ENCODE measurements around the gene HERC2.
"Not testable (repeated sequence)": the region's sequence is repeated elsewhere in the genome, so short reads cannot be mapped to it uniquely, and the experiment has no call there.

The HERC2 gene

GRCh38 chr15:28231743-28232142 lies 90.2 kb downstream of the HERC2 start:
- in situ Hi-C loops (cut with HindIII; ENCODE audit: low pct_ligation_motif_present, low pct_unique_long_range_greater_than_20kb, low sequenced_read_pairs); DNase-seq: not testable (repeated sequence)

- in situ Hi-C loops (cut with HindIII; ENCODE audit: low pct_ligation_motif_present, low pct_unique_long_range_greater_than_20kb, low sequenced_read_pairs); DNase-seq: not testable (repeated sequence)
Measured at GRCh38 chr15:28231336-28231735, 90.6 kb downstream of the HERC2 start.

GRCh38 chr15:28228990-28229640 lies 92.9 kb downstream of the HERC2 start:
- DNase-seq; in situ Hi-C loops (cut with HindIII; ENCODE audit: low pct_ligation_motif_present, low pct_unique_long_range_greater_than_20kb, low sequenced_read_pairs): not testable (repeated sequence)

GRCh38 chr15:28228096-28228495 lies 93.9 kb downstream of the HERC2 start:
- in situ Hi-C loops (cut with HindIII; ENCODE audit: low pct_ligation_motif_present, low pct_unique_long_range_greater_than_20kb, low sequenced_read_pairs), result no loop called here
- no peak for DNase-seq

GRCh38 chr15:28227303-28227702 lies 94.7 kb downstream of the HERC2 start:
- in situ Hi-C loops (cut with HindIII; ENCODE audit: low pct_ligation_motif_present, low pct_unique_long_range_greater_than_20kb, low sequenced_read_pairs), result not testable (repeated sequence)

GRCh38 chr15:28222612-28223011 lies 99.4 kb downstream of the HERC2 start:
- DNase-seq; in situ Hi-C loops (cut with HindIII; ENCODE audit: low pct_ligation_motif_present, low pct_unique_long_range_greater_than_20kb, low sequenced_read_pairs): not testable (repeated sequence)

More at GRCh38 chr15:28227303-28227702, 94.7 kb downstream of the HERC2 start:
- peak; percentile 52 for DNase-seq

GRCh38 chr15:28221696-28222095 lies 100.3 kb downstream of the HERC2 start:
- DNase-seq; in situ Hi-C loops (cut with HindIII; ENCODE audit: low pct_ligation_motif_present, low pct_unique_long_range_greater_than_20kb, low sequenced_read_pairs): not testable (repeated sequence)

- DNase-seq, result no peak
- in situ Hi-C loops (cut with HindIII; ENCODE audit: low pct_ligation_motif_present, low pct_unique_long_range_greater_than_20kb, low sequenced_read_pairs), result no loop called here
Measured at GRCh38 chr15:28219116-28219515, 102.9 kb downstream of the HERC2 start.

GRCh38 chr15:28216946-28217546 lies 104.9 kb downstream of the HERC2 start:
- DNase-seq; in situ Hi-C loops (cut with HindIII; ENCODE audit: low pct_ligation_motif_present, low pct_unique_long_range_greater_than_20kb, low sequenced_read_pairs): not testable (repeated sequence)

- in situ Hi-C loops (cut with HindIII; ENCODE audit: low pct_ligation_motif_present, low pct_unique_long_range_greater_than_20kb, low sequenced_read_pairs); DNase-seq: not testable (repeated sequence)
Measured at GRCh38 chr15:28215521-28215920, 106.5 kb downstream of the HERC2 start.

- in situ Hi-C loops (cut with HindIII; ENCODE audit: low pct_ligation_motif_present, low pct_unique_long_range_greater_than_20kb, low sequenced_read_pairs), result not testable (repeated sequence)
Measured at GRCh38 chr15:28214006-28214790, 107.8 kb downstream of the HERC2 start.

GRCh38 chr15:28213393-28213792 lies 108.6 kb downstream of the HERC2 start:
- DNase-seq; in situ Hi-C loops (cut with HindIII; ENCODE audit: low pct_ligation_motif_present, low pct_unique_long_range_greater_than_20kb, low sequenced_read_pairs): not testable (repeated sequence)

More at GRCh38 chr15:28214006-28214790, 107.8 kb downstream of the HERC2 start:
- DNase-seq, result not testable (repeated sequence)

- in situ Hi-C loops (cut with HindIII; ENCODE audit: low pct_ligation_motif_present, low pct_unique_long_range_greater_than_20kb, low sequenced_read_pairs), result no loop called here
- no peak for DNase-seq
Measured at GRCh38 chr15:28208583-28208982, 113.4 kb downstream of the HERC2 start.

- in situ Hi-C loops (cut with HindIII; ENCODE audit: low pct_ligation_motif_present, low pct_unique_long_range_greater_than_20kb, low sequenced_read_pairs); DNase-seq: not testable (repeated sequence)
Measured at GRCh38 chr15:28205640-28206039, 116.3 kb downstream of the HERC2 start.

GRCh38 chr15:28203055-28203828 lies 118.7 kb downstream of the HERC2 start:
- DNase-seq; in situ Hi-C loops (cut with HindIII; ENCODE audit: low pct_ligation_motif_present, low pct_unique_long_range_greater_than_20kb, low sequenced_read_pairs): not testable (repeated sequence)

GRCh38 chr15:28202124-28202523 lies 119.9 kb downstream of the HERC2 start:
- DNase-seq; in situ Hi-C loops (cut with HindIII; ENCODE audit: low pct_ligation_motif_present, low pct_unique_long_range_greater_than_20kb, low sequenced_read_pairs): not testable (repeated sequence)

- in situ Hi-C loops (cut with HindIII; ENCODE audit: low pct_ligation_motif_present, low pct_unique_long_range_greater_than_20kb, low sequenced_read_pairs); DNase-seq: not testable (repeated sequence)
Measured at GRCh38 chr15:28198215-28198614, 123.8 kb downstream of the HERC2 start.

- DNase-seq; in situ Hi-C loops (cut with HindIII; ENCODE audit: low pct_ligation_motif_present, low pct_unique_long_range_greater_than_20kb, low sequenced_read_pairs): not testable (repeated sequence)
Measured at GRCh38 chr15:28197694-28198093, 124.3 kb downstream of the HERC2 start.
